GM19395 (cell line): ENCODE data around the gene LLGL2.

Source experiments
- ATAC-seq: cut with Tn5 transposase; IDR thresholded peaks from one replicate; pipeline ENCODE4 v1.9.1; 2021; ENCODE audit warnings: mild to moderate bottlenecking, moderate library complexity; ENCODE audit not compliant: unreplicated experiment

LLGL2 gene

DNA sequence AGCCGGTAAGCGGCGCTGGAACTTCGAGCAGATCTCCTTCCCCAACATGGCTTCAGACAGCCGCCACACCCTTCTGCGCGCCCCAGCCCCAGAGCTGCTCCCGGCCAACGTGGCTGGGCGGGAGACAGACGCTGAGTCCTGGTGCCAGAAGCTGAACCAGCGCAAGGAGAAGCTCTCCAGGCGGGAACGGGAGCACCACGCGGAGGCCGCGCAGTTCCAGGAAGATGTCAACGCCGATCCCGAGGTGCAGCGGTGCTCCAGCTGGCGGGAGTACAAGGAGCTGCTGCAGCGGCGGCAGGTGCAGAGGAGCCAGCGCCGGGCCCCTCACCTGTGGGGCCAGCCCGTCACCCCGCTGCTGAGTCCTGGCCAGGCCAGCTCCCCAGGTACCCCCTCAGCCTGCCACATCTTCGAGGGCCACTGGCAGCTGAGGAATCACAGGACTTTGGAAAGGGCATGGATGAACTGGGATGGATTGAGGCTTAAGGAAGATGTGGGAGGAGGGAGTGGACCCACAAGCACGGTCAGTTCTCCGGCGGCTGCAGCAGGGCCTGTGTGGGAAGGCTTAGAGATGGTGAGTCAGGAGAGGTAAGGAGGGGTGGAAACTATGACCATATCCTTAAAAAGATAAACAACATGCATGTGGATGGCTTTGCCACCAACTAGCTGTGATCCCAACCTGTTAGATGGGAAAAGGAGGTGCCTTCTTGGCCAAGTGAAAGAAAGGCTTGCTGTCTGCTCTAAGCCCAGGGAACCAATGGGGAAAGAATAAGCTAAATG lies 3.4 kb upstream of the LLGL2 start:
- ATAC-seq, result no peak

DNA sequence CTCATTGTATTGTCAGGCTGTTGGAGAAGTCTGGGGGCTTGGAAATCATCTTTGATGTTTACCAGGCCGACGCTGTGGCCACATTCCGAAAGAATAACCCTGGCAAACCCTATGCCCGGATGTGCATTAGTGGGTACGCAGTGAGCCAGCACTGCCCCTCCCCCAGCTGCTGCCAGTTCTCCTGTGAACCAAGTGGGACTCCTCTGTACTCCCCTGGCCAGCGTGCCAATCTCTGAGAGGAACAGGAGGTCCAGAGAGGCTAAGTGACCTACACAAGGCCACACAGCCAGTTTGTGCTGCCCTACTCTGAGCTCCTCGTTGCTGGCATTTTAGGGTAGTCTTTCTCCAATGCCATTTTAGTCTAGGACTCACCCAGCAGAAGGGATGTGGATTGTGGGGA lies 1.9 kb upstream of the LLGL2 start:
- no peak for ATAC-seq

DNA sequence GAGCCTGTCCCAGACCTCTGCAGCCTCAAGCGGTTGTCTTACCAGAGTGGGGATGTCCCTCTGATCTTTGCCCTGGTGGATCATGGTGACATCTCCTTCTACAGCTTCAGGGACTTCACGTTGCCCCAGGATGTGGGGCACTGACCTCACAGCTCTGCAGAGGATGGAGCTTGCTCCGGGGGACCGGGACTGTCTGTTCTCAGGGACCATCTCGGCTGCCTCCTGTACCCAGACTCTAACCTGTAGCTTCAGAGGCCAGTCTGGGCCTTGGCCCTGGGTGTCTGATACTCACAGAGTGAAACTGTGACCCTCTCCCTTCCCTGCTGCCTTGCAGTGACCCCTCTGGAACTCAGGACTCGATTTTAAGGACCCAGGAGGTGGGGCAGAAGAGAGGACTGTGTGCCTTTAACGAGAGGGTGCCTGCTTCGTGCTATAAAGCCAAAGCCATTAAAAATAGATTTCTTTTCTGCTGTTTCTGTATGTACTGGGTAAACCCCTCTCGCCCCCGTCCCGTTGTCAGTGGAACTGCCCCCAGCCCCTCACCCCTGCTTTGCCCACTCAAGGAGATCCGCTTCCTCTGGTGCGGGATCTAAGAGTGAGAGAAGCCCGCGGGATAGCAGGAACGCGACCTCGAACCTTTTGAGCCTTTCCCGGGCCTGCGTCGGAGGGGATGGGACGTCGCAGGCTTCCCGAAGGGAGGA lies 1.1 kb upstream of the LLGL2 start:
- ATAC-seq, result no peak

DNA sequence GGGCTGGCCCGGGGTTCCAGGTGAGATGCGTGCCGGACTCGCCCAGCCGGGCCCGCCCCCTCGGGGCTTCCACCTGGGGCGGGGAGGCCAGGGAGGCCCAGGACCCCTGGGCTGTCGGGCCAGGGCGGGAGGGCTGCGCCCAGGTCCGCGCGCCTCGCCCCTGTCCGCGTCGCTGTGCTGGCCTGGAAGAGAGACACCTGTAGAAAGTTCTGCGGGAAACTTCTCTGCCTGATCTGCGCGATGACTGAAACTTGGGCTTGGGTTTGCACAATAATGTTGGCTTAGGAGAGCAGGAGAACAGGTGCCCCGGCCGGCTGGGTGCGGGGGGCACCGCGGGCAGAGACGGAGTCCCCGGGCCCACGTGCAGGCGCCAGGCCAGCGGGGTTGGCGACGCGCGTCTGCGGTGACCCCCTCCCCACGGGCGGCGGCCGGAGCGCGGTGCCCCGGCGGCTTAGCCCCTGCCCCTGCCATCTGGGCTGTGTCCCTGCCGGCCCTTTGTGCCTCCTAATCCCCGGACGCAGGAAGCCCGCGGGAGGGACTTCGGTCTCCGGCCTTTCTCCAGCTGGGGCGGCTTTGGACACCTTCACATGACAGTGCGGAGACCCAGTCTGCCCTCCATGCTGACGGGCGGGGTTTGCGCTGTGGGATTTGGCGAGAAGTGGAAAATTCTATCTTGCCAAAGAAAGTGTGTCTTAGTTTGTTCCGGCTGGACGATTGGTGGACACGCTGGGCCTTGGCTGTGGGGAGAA lies 483 bp downstream of the LLGL2 start:
- ATAC-seq, result peak; percentile 23

DNA sequence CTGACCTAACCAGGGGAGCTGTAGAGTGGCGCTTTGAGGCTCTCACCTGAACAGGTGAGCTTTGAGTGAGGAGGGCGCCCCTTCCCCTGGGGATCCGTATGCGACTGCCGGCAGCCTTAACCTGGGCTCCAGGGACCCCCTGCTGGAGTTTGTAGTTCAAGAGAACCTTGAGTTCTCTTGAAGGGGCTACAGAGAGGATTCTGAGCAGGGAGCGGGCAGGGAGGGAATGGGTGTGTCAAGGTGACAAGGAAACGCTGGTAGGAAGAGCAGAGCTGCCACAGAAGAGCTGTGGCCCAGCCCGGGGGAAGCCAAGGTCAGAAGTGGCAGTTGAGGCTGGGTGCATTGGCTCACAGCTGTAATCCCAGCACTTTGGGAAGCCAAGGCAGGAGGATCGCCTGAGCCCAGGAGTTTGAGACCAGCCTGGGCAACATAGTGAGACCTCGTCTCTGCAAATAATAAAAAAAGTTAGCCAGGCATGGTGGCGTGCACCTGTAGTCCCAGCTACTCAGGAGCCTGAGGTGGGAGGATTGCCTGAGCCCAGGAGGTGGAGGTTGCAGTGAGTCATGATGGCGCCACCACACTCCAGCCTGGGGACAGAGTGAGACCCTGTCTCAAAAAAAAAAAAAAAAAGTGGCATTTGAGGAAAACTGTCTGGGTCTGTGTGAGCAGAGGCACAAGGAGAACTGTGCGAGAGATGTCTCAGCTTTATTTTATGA lies 1.2 kb downstream of the LLGL2 start:
- no peak for ATAC-seq

DNA sequence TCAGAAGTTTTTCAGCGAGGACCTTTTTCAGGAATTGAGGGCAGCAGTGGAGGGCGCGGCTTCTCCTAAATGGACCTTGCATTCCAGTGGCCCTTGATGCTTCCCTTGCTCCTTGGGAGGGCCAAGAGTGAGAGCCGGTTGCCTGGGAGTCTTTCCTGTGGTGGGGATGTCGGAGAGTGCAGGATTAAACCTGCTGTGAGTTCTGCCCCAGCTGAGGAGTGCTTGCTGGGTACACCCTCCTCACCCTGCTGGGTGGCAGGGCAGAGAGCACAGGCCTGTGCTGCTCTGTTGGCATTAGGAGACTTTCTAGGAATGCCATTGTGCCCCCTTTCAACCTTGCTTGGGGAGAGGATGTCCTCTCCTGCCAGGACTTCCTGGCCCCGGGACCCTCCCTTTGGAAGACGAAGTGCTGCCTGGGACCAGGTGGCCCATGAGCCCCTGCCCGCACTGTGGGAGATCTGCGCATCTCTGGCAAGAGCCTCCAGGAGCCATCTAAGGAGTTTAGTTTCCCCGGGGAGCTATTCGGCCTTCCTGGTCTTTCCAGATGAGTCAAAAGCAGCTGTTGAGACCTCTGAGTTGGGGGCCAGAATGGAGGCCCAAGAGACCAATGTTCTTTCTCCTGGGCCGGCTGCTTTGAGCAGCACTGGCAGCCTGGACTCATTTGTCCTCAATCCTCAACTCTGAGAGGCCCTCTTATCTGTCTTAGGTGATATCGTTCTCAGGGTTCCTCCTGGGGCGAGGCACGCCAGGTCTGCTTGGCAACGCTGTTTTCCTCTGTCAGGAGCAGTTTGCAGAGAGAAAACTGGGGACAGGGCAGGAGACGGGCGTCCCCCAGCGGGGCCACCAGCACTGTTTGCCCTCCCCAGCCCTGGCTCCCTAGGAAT lies 5.6 kb downstream of the LLGL2 start:
- no peak for ATAC-seq

DNA sequence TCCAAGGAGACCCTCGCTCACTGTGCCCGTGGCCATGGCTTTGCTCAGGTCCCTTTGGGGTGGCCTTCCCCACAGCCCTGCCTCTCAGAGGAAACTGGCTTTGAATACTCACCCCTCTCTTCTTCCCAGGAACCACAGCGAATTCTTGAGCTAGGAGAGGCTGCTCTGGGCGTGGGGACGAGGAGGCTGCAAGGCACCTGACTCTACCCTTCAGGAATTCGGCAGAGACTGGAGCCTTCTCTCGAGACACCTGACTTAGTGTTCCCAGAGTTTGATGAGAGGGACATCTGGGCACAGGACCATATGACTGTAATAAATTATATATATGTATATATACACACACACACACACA lies 6.2 kb downstream of the LLGL2 start:
- ATAC-seq, result no peak

DNA sequence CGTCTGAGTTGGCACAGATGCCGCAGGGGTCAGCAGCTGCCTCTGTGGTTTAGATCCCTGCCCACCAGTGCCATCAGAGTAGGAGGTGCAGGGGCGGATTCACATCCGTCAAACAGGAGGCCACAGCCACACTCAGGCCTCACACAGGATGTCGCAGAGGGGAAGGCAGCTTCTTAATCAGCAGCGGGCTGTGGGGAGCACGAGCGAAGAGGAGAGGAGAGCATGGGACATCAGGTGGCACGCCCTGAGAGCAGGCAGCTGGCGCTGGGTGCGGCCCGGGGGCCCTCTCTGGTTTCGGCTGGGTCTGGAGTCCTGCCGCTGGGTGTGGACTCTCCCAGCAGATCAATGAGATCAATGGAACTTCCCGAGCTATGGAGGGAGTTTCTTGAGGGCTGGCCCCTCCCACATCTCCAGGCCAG lies 9.6 kb downstream of the LLGL2 start:
- no peak for ATAC-seq

DNA sequence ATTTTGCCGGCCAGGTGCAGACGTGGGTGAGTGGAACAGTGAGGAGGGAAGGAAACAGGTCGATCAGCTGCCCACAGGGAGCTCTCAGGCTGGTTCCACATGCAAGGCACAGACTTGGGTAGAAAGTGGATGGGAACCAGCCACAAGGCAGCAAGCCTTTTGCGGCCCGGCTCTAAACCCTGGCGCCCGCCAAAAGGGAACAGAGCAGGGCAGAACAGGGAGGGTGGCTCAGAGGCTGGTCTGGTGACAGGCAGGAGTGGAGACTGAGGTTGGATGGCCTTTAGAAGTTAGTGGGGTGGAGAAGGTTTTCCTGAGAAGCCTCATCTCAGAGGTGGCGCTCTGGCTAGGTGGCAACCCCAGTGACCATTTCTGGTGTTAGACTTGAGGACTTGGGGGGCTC lies 10.4 kb downstream of the LLGL2 start:
- no peak for ATAC-seq

DNA sequence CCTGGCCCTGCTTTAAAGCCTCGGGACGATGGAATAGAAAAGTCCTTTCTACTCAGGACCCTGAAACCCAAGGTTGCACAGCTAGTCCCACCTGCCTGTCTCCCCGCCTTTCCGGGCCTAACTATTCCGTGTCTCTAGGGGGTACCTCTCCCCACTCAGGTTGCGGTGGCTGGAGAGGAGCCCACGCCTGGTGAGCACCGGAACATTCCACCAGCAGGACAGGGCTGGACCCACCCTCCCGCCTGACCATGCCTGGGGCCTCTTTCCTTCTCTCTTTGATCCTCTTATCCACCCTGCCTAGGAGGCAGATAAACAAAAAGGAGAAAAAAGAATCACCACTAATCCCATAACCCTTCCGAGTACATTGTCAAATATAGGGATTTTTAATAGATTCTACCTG lies 10.9 kb downstream of the LLGL2 start:
- no peak for ATAC-seq

DNA sequence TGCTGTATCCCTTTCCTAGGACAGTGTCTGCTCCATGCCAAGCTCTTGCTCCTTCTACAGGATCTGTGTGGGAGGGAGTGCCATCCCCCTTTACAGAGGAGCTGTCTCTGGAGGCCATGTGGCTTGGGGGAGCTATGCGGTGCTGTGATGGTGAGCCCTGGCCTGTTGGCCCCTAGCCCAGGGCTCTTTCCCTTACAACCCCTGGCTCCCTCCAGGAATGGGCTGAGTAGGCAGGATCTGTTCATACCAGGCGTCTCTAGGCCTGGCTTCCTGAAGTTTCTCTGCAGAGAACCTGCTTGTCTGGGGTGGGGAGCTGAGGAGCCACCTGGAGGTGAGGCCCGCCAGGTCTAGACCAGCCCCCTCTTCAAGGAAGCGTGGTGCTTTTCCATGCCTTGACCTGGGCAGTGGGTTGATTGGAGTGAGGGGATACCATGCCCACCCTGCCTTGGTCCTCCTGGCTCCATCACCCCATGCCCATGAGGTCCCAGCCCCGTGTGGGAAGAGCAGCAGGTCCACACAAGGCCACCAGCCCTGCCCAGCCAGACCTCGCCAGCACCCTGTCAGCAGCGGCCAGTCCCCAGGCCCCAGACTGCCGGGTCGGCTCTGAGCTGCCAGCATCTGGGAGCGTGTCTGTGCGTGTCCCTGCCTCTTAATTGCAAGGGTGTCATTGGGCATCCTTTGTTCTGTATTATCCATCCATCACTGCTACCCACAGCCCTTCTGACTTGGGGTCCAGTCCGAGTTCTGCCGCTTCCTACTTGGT lies 14.7 kb downstream of the LLGL2 start:
- ATAC-seq, result no peak

DNA sequence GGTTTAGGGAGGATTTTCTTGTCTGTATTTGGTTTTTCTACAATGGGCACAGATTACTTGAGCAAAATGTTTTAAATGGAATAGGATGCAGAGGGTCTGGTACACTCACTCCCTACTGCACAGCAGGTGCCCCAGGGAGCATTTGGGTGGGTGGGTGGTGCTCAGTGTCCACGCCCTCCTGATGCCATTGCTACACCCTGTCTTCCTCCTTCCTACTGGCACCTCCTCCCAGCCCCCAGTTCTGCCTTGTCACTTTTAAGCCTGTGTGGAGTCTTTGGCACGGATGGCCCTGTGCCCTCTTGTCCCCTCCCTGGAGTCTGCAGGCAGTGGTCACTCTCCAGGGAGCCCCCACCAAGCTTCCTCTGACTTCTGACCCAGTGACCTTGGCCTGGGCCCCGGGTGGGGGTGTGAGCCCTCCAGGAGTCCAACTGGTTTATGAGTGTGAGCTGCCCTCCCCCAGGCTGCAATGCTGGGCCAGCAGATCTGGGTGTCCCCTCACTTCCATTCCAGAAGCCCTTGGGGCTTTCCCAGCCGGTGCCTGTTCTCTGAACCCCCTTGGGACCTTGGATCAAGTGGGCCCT lies 15.5 kb downstream of the LLGL2 start:
- no peak for ATAC-seq

DNA sequence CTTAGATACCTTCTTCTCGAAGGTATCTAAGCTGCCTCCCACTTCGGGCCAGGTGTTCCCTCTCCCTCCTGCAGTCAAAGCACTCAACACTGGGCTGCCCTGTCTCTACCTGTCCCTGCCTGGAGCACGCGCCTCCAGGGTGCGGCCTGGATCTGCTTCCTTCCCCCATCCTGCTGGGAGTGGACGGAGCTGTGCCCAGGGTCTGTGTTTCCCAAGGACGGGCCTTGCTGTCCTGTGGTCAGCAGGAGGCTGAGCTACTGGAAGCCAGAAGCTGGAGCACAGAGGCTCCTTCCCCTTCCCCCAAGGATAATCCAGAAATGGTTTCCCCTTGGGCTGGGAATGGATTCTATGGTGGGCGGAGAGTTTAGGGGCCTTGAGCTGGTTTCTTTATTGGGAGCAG lies 16.7 kb downstream of the LLGL2 start:
- no peak for ATAC-seq

DNA sequence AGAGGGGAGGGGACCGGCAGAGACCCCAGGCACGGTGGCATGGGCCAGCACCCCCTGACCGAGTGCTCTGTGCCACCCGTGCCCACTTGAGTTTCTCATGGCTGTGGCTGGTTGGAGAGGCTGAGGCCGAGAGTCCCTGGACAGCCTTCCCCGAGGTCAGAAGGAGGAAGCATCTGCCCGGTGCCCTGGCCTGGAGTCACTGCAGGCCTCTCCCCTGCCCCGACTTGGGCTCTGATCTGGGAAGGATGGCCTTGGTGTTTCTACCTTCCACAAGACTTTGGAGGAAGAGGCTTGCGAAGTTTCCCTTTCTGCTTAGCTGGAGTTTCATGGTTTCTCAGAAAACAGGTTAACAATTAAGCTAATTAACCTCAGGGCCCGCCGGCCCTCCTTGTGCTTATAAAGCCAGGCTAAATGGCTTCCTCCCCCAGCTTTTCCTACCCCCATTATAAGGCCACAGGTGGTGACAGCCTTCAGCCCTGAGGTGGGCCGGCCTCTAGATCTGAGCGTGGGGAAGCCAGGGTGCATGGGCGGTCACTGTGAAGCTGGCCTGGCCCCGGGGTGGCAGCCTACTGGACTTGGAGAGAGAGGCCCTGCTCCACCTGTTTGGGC lies 17.3 kb downstream of the LLGL2 start:
- ATAC-seq, result no peak

DNA sequence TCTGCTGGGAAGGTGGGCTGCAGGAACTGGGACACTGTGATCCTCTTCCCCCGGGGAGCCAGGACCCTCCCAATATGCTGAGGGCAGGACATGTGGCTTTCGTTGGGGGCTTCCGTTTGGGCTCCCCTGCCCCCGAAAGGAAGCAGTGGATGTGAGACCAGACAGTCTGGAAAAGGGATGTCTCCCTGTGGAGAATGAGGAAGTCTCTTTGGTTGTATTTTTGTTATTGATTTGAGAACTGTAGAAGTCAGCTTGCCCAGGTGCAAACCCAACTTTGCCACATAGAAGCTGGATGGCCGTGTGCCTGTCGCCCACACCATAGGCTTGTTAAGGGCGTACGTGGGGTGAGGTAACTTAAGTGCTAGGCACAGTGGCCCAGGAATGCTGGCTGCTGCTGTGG lies 18.8 kb downstream of the LLGL2 start:
- no peak for ATAC-seq

DNA sequence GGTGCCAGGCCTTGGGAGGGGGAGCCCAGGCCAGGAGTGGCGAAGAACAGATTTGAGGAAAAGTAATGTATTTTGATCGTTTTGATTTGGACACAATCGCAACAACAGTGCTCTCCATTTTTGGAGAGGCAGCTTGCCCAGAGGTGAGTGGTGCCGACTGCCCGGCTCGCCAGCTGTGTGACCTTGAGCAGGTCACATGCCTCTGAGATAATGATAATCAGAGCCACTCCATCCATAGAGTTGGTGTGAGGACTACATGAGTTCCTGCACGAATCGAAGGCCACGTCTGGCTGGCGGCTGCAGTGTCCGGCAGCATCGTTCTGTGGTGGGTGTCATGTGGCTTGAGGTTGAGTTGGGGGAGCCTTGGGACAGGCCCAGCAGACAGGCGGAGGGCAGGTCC lies 20.7 kb downstream of the LLGL2 start:
- no peak for ATAC-seq

DNA sequence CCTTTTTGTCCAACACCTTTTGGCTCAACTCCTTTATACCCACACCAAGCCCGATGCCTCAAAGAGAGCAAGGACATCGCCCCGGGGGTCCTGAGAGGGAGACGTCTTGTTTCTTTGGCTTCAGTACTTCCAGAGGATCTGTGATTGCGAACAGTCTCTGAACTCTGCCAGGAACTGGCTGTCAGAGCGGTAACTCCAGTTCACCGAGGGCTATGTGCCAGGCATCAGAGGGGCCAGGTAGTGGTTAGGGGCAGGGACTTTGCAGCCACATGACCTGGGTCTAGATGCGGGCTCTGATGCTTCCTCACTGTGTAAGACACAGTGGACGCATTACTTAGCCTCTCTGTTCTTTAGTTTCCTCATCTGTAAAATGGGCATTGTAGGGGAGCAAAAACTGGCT lies 21.6 kb downstream of the LLGL2 start:
- ATAC-seq, result no peak

DNA sequence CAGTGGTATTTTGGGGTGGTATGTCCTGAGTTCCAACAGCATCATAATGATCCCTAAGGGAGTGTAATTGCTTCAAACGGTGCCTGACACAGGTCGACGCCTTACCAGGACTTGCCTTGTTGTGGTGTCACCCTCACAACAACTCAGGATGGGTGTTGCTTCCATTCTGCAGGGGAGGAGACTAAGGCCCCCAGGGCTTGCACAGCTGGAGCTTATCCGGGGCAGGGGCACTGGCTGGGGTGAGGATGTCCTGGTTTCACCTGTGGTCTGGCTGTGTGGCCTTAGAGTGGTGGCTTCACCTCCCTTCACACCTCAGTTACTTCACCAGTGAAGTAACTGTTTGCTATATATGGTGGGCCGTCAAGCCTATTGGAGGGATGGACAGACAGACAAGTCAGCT lies 23.3 kb downstream of the LLGL2 start:
- ATAC-seq, result no peak
